AG09319 (cell line): ENCODE results near the gene EEFSEC.

Source experiments
- DNase-seq: peaks from one replicate; pipeline ENCODE4 v3.0.0-alpha.2; 2010; ENCODE audit warnings: low read depth; ENCODE audit errors: extremely low read depth
- TF ChIP-seq, protein P1 (sequence below): IDR thresholded peaks from 2 replicates; pipeline ENCODE4 v1.5.1; 2011; ENCODE audit warnings: low read depth, mild to moderate bottlenecking, inconsistent platforms, low read length, moderate library complexity

Gene EEFSEC

DNA sequence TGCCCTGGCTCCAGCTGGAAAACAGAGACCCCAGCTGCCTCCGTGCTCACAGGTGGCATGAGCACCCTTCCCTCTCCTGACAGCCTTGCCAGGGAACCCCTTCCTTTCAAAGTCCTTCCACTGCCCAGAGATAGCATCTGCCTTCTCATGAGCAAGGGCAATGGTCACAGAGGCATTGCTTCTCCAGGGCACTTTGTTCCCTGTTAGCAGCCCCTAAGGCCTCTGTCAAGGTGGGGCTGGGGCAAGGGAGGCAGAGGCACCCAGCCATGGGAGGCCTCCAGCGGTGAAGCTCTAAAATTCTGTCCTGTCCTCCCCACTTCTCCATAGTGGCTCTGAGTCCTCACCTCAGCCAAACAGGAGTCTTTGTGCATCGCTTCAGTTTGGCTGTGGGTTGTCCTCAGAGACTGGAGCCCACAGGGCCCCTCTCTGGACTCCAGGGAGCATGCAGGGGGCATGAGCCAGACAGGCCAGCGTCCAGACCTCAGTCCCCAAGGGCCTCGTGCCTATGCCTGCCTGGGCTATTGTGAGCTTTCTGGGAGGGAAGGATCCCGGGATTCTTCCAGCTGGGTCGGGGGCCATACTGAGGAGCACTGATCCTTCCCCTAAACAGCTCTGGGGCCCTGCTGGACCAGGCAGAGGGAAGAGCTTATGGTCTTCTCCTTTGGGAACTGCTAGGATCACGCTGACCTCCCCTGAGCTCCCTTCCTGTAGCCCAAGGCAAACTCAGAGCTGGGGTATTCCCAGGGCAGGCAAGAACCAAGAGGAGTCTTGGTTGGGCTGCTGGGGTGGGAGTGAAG lies 206.8 kb downstream of the EEFSEC start:
- no peak for DNase-seq
- TF ChIP-seq, protein P1, sequence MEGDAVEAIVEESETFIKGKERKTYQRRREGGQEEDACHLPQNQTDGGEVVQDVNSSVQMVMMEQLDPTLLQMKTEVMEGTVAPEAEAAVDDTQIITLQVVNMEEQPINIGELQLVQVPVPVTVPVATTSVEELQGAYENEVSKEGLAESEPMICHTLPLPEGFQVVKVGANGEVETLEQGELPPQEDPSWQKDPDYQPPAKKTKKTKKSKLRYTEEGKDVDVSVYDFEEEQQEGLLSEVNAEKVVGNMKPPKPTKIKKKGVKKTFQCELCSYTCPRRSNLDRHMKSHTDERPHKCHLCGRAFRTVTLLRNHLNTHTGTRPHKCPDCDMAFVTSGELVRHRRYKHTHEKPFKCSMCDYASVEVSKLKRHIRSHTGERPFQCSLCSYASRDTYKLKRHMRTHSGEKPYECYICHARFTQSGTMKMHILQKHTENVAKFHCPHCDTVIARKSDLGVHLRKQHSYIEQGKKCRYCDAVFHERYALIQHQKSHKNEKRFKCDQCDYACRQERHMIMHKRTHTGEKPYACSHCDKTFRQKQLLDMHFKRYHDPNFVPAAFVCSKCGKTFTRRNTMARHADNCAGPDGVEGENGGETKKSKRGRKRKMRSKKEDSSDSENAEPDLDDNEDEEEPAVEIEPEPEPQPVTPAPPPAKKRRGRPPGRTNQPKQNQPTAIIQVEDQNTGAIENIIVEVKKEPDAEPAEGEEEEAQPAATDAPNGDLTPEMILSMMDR, result no peak

- TF ChIP-seq, protein P1, result no peak
- no peak for DNase-seq
These were observed 207.5 kb downstream of the EEFSEC start for GRCh38 chr3:128360705-128361271.

GRCh38 chr3:128362026-128362965 lies 209.0 kb downstream of the EEFSEC start:
- no peak for DNase-seq
- TF ChIP-seq, protein P1, result no peak

GRCh38 chr3:128364291-128364690 lies 211.0 kb downstream of the EEFSEC start:
- no peak for DNase-seq
- TF ChIP-seq, protein P1, result no peak

DNA sequence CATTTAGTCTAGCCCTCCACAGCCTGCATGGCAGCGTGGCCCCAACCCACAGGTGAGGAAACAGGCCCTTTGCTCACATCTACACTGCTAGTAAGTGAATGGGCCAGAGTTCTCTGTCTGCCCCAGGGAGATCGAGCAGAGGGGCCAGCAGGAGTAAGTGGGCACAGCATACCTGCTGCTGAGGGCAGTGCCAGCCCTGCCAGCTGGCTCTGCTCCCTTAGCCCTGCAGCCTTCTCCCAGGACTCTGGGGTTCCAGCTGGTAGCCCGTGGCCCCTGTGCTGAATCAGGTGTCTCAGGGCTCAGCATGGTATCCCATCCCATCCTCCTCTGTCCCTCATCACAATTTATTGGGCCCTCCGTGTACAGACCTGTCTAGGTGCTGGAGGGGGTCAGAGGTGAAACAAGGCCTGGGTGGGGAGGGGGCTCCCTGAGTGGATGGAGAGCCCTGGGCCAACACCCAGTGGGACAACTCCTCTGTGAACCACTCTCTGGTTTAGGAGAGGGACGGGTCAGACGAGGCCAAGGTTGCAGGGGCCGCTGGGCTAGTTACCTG lies 211.6 kb downstream of the EEFSEC start:
- no peak for DNase-seq
- TF ChIP-seq, protein P1, result no peak

GRCh38 chr3:128366136-128366535 lies 212.9 kb downstream of the EEFSEC start:
- TF ChIP-seq, protein P1, result no peak
- no peak for DNase-seq
